WTC11 (cell line): ENCODE data around the gene ZSWIM6. TPM values are rescaled to one million over a fixed set of nuclear protein-coding genes. Genes with fewer than 3 reads are reported as not detected.

ENCODE experiments used
- ATAC-seq: fragments of 200-7000 bp; cut with Tn5 transposase; 2 replicates; pipeline ENCODE4 v1.10.0; 2021; ENCODE audit warnings: mild to moderate bottlenecking, moderate library complexity
- CTCF ChIA-PET: fragments of 300-600 bp; sonication (Branson Sonifier 250); formaldehyde crosslinking; loops from one replicate; lab custom pipeline; 2021; ENCODE audit warnings: antibody characterized with exemption; lab: Charles Lee
- POLR2A ChIA-PET: fragments of 350-600 bp; sonication (Branson Sonifier 250); formaldehyde crosslinking; loops from one replicate; lab custom pipeline; 2021; ENCODE audit warnings: antibody characterized with exemption; lab: Charles Lee
- DNase-seq: peaks from one replicate; pipeline ENCODE4 v3.0.0; 2021; ENCODE audit warnings: low spot score
- H3K27ac Mint-ChIP-seq: 2 replicates; pipeline ENCODE4 v1.8.0; 2021; ENCODE audit warnings: mixed read lengths
- H3K27me3 Mint-ChIP-seq: 2 replicates; pipeline ENCODE4 v1.8.0; 2021; ENCODE audit warnings: low read depth, mild to moderate bottlenecking, moderate library complexity, mixed read lengths
- H3K36me3 Mint-ChIP-seq: 2 replicates; pipeline ENCODE4 v1.8.0; 2021; ENCODE audit warnings: mixed read lengths
- H3K4me1 Mint-ChIP-seq: 2 replicates; pipeline ENCODE4 v1.8.0; 2022; ENCODE audit warnings: mixed read lengths
- H3K4me3 Mint-ChIP-seq: 2 replicates; pipeline ENCODE4 v1.8.0; 2021; ENCODE audit warnings: mild to moderate bottlenecking, moderate library complexity, mixed read lengths
- H3K9me3 Mint-ChIP-seq: 2 replicates; pipeline ENCODE4 v1.8.0; 2021; ENCODE audit warnings: mixed read lengths
- CBFB ChIP-seq: sonication (generic); formaldehyde crosslinking; IDR thresholded peaks from 2 replicates; pipeline ENCODE4 v1.8.1; 2022; ENCODE audit warnings: mild to moderate bottlenecking, low read depth, missing genetic modification reagents
- CREM ChIP-seq: sonication (generic); formaldehyde crosslinking; IDR thresholded peaks from 2 replicates; pipeline ENCODE4 v1.8.1; 2022; ENCODE audit warnings: mild to moderate bottlenecking, missing genetic modification reagents, moderate library complexity
- ERG ChIP-seq: fragments of 250-450 bp; sonication (Bioruptor Pico); IDR thresholded peaks from 2 replicates; pipeline ENCODE4 v1.8.0; 2021; ENCODE audit warnings: mild to moderate bottlenecking
- GRHL2 ChIP-seq: fragments of 250-450 bp; sonication (Bioruptor Pico); IDR thresholded peaks from 2 replicates; pipeline ENCODE4 v1.8.0; 2022; ENCODE audit warnings: mild to moderate bottlenecking, moderate library complexity; ENCODE audit not compliant: insufficient replicate concordance, severe bottlenecking
- IRF2 ChIP-seq: sonication (generic); formaldehyde crosslinking; IDR thresholded peaks from 2 replicates; pipeline ENCODE4 v1.8.0; 2022; ENCODE audit warnings: low read depth, missing genetic modification reagents, borderline replicate concordance
- JAZF1 ChIP-seq: fragments of 250-450 bp; sonication (Bioruptor Pico); IDR thresholded peaks from 2 replicates; pipeline ENCODE4 v1.9.0; 2021; ENCODE audit warnings: moderate library complexity, mild to moderate bottlenecking, inconsistent platforms
- MLX ChIP-seq: sonication (generic); formaldehyde crosslinking; IDR thresholded peaks from 2 replicates; pipeline ENCODE4 v1.8.1; 2023; ENCODE audit warnings: mild to moderate bottlenecking, missing genetic modification reagents, moderate library complexity
- MYBL2 ChIP-seq: sonication (generic); formaldehyde crosslinking; IDR thresholded peaks from 2 replicates; pipeline ENCODE4 v1.8.1; 2023; ENCODE audit warnings: mild to moderate bottlenecking, moderate library complexity, missing genetic modification reagents
- NFYB ChIP-seq: sonication (generic); formaldehyde crosslinking; conservative IDR thresholded peaks from 2 replicates; pipeline ENCODE4 v1.8.0; 2022; ENCODE audit warnings: low read depth, missing genetic modification reagents
- NR3C1 ChIP-seq: sonication (generic); formaldehyde crosslinking; conservative IDR thresholded peaks from 2 replicates; pipeline ENCODE4 v1.8.1; 2023; ENCODE audit warnings: low read depth, mild to moderate bottlenecking, missing genetic modification reagents
- PRRX2 ChIP-seq: fragments of 250-450 bp; sonication (Bioruptor Pico); IDR thresholded peaks from 2 replicates; pipeline ENCODE4 v1.8.0; 2021; ENCODE audit warnings: mild to moderate bottlenecking
- TP53 ChIP-seq: sonication (generic); formaldehyde crosslinking; IDR thresholded peaks from 2 replicates; pipeline ENCODE4 v1.8.1; 2023; ENCODE audit warnings: mild to moderate bottlenecking, missing genetic modification reagents
- ZNF219 ChIP-seq: sonication (generic); formaldehyde crosslinking; IDR thresholded peaks from 2 replicates; pipeline ENCODE4 v1.8.0; 2023; ENCODE audit warnings: missing genetic modification reagents, mild to moderate bottlenecking, borderline replicate concordance
- ZNF425 ChIP-seq: fragments of 250-450 bp; sonication (Bioruptor Pico); conservative IDR thresholded peaks from 2 replicates; pipeline ENCODE4 v1.9.0; 2021; ENCODE audit warnings: mild to moderate bottlenecking
- ZSCAN18 ChIP-seq: fragments of 250-450 bp; sonication (Bioruptor Pico); IDR thresholded peaks from 2 replicates; pipeline ENCODE4 v2.1.2; 2022; ENCODE audit warnings: mild to moderate bottlenecking, moderate library complexity
- total RNA-seq: library from RNA; stranded (reverse); gene quantifications from 3 replicates; pipeline ENCODE4 v1.2.3, GENCODE V29; 2021
- TF ChIP-seq, protein P1 (sequence below): sonication (generic); formaldehyde crosslinking; IDR thresholded peaks from 2 replicates; pipeline ENCODE4 v1.8.0; 2022; ENCODE audit warnings: mild to moderate bottlenecking, missing genetic modification reagents
- TF ChIP-seq, protein P2 (sequence below): sonication (generic); formaldehyde crosslinking; IDR thresholded peaks from 2 replicates; pipeline ENCODE4 v1.8.1; 2022; ENCODE audit warnings: low read depth, mild to moderate bottlenecking, moderate library complexity, missing genetic modification reagents, borderline replicate concordance
- TF ChIP-seq, protein P3 (sequence below): sonication (generic); formaldehyde crosslinking; IDR thresholded peaks from 2 replicates; pipeline ENCODE4 v1.8.0; 2023; ENCODE audit warnings: mild to moderate bottlenecking, missing genetic modification reagents

The ZSWIM6 gene
- total RNA-seq, 1 experiment from 2014 or later = 12.5 TPM

DNA sequence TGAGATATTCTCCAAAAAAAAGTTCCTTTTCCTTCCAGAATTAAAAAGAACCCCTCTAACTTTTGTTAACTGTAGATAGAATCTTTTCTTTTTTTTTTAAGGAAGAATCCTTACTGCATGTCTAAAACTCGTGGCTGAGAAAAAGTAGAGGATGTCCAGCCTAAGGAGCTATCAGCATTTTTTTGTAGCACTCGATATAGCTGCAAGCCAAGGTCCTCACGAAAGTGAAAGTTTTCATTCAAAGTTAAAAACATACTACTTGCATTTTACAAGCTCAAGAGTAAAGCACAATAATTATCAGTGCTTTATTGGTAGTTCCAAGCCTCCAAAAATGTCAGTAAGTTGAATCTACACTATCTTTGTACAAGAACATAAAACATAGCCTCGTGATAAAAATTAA lies 28.7 kb upstream of the ZSWIM6 start:
- peaks cover 38% of the 10 kb centered on the region for H3K4me1 Mint-ChIP-seq
- H3K27me3 Mint-ChIP-seq = peaks cover 11% of the 10 kb centered on the region
- CTCF ChIA-PET = no interaction called here
- DNase-seq (no peak), ATAC-seq (no peak)
- H3K27ac Mint-ChIP-seq = no peak overlapping the region
- no peaks in the 10 kb centered on the region for H3K36me3 Mint-ChIP-seq
- no peaks in the 10 kb centered on the region for H3K9me3 Mint-ChIP-seq
- no peak for TF ChIP-seq MLX
- TF ChIP-seq ZNF425 (CRISPR knock-in tag) = no peak
- TF ChIP-seq JAZF1 (CRISPR knock-in tag) = no peak
- TF ChIP-seq TP53 (CRISPR knock-in tag) = no peak
- TF ChIP-seq CBFB = no peak
- no peak for TF ChIP-seq CREM (CRISPR knock-in tag)
- TF ChIP-seq, all 79 proteins: peak for 0
- POLR2A ChIA-PET = no interaction called here
- H3K4me3 Mint-ChIP-seq = no peak overlapping the region

GRCh38 chr5:61304590-61305381 lies 27.3 kb upstream of the ZSWIM6 start:
- Mint-ChIP-seq H3K4me3 (no peak overlapping the region), H3K9me3 (no peaks in the 10 kb centered on the region), H3K27me3 (peaks cover 24% of the 10 kb centered on the region), H3K4me1 (peaks cover 29% of the 10 kb centered on the region), H3K27ac (no peak overlapping the region), H3K36me3 (no peaks in the 10 kb centered on the region)
- TF ChIP-seq PRRX2 (CRISPR knock-in tag) = no peak
- no peak for TF ChIP-seq MYBL2 (CRISPR knock-in tag)
- TF ChIP-seq, protein P1, sequence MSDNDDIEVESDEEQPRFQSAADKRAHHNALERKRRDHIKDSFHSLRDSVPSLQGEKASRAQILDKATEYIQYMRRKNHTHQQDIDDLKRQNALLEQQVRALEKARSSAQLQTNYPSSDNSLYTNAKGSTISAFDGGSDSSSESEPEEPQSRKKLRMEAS (CRISPR knock-in tag) = no peak
- no peak for TF ChIP-seq NFYB (CRISPR knock-in tag)
- no peak for TF ChIP-seq ZNF219 (CRISPR knock-in tag)
- TF ChIP-seq ERG = no peak
- DNase-seq (no peak), ATAC-seq (peak; percentile 17; the same call in 1 of the 2 replicates)
- CTCF ChIA-PET = no interaction called here
- POLR2A ChIA-PET = no interaction called here

DNA sequence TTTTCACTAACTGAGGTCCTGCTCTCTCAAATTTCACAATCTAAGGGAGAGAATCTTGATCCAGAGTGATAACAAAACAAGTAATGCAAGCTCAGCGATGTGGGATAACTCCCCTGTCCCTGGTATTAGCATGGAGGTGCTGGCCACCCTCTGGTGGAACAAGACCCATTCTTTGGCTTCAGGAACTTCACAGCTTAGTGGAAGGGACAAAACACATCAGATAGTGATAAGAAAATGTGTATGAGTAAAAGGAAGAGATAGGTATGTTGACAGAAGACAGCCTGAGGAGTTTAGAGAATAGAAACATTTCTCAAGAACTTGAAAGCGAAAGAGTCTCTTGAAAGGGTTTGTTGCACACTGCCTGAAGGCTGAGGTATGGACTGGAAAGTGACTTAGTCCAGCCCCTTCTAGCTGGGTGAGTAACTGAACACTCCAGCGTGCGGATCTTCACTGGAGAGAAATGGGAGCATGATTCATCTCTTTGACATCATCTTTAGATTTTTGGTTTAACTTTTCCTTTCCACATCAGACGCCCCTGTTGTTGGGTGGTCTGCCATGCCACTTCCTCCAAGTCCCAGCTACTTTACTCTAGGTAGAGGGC lies 25.4 kb upstream of the ZSWIM6 start:
- peaks cover 14% of the 10 kb centered on the region for H3K4me1 Mint-ChIP-seq
- no peaks in the 10 kb centered on the region for H3K9me3 Mint-ChIP-seq
- no peak overlapping the region for H3K27ac Mint-ChIP-seq
- no peaks in the 10 kb centered on the region for H3K36me3 Mint-ChIP-seq
- H3K27me3 Mint-ChIP-seq = peaks cover 41% of the 10 kb centered on the region
- ChIA-PET CTCF (interaction anchor here (1.6 kb wide), 1 partner anchor 29 kb away, joined by 4 read pairs; no protein-coding TSS in a partner anchor), POLR2A (no interaction called here)
- ATAC-seq (no peak), DNase-seq (no peak)
- no peak overlapping the region for H3K4me3 Mint-ChIP-seq
- no peak for TF ChIP-seq IRF2 (CRISPR knock-in tag)
- no peak for TF ChIP-seq GRHL2
- TF ChIP-seq, protein P1 (CRISPR knock-in tag) = no peak
- TF ChIP-seq ZSCAN18 (CRISPR knock-in tag) = no peak
- TF ChIP-seq ERG = no peak
- TF ChIP-seq, protein P2, sequence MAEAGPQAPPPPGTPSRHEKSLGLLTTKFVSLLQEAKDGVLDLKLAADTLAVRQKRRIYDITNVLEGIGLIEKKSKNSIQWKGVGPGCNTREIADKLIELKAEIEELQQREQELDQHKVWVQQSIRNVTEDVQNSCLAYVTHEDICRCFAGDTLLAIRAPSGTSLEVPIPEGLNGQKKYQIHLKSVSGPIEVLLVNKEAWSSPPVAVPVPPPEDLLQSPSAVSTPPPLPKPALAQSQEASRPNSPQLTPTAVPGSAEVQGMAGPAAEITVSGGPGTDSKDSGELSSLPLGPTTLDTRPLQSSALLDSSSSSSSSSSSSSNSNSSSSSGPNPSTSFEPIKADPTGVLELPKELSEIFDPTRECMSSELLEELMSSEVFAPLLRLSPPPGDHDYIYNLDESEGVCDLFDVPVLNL = no peak
- TF ChIP-seq, protein P3, sequence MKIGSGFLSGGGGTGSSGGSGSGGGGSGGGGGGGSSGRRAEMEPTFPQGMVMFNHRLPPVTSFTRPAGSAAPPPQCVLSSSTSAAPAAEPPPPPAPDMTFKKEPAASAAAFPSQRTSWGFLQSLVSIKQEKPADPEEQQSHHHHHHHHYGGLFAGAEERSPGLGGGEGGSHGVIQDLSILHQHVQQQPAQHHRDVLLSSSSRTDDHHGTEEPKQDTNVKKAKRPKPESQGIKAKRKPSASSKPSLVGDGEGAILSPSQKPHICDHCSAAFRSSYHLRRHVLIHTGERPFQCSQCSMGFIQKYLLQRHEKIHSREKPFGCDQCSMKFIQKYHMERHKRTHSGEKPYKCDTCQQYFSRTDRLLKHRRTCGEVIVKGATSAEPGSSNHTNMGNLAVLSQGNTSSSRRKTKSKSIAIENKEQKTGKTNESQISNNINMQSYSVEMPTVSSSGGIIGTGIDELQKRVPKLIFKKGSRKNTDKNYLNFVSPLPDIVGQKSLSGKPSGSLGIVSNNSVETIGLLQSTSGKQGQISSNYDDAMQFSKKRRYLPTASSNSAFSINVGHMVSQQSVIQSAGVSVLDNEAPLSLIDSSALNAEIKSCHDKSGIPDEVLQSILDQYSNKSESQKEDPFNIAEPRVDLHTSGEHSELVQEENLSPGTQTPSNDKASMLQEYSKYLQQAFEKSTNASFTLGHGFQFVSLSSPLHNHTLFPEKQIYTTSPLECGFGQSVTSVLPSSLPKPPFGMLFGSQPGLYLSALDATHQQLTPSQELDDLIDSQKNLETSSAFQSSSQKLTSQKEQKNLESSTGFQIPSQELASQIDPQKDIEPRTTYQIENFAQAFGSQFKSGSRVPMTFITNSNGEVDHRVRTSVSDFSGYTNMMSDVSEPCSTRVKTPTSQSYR (CRISPR knock-in tag) = no peak
- TF ChIP-seq NR3C1 (CRISPR knock-in tag) = no peak
